ENCODE data around the gene PIGZ.

PIGZ gene

DNA sequence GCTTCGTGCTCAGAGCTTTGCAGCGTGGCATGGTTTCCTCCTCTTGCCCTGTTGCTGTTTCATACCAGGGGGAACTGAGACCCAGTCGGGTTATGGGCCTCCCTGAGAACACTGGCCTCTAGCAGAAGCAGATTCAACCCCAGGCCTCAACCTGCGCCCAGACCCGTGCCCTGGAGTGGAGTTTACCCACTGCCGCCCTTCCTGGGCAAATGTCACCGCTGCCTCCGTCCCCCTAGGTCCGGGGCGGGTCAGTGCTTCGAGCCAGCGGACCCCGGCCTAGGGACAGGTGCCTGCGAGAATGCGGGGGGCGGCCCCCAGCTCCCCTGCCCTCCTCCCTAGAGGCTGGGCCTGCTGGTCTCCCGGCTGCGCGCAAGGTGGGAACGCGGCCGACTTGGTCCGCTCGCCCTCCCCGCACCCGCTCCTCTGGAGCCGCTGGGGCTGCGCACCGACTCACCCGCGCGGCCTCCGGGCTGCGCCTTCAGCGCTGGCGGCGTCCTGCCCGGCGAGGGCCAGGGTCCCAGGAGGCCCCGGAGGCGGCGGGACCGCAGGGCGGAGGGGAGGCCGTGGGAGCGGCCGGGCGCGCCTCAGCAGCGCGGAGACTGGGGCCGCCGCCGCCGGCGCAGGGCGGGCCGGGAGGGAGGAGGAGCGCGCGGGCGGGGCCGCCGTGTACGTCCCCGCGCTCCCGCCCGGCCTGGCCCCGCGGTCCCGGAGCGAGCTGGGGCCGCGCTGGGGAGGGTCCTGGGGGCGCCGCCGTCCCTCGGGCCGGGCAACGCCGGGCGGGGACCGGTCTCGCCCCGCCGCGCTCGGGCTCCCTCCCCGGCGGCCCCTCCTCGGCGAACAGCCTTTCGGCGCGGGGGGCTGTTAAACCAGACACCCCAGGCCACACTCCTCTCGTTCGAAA, at the start of gene PIGZ:
TSS of gene PIGZ (minus strand) at position 601 of the 901 bp plus-strand sequence. CDS start 16,802 bp downstream, outside the sequence.
- no peak for DNase-seq (ENCODE audit: low spot score)

GRCh38 chr3:197017003-197017402, 48.4 kb upstream of the PIGZ start:
- DNase-seq (ENCODE audit: low spot score) = no peak

DNA sequence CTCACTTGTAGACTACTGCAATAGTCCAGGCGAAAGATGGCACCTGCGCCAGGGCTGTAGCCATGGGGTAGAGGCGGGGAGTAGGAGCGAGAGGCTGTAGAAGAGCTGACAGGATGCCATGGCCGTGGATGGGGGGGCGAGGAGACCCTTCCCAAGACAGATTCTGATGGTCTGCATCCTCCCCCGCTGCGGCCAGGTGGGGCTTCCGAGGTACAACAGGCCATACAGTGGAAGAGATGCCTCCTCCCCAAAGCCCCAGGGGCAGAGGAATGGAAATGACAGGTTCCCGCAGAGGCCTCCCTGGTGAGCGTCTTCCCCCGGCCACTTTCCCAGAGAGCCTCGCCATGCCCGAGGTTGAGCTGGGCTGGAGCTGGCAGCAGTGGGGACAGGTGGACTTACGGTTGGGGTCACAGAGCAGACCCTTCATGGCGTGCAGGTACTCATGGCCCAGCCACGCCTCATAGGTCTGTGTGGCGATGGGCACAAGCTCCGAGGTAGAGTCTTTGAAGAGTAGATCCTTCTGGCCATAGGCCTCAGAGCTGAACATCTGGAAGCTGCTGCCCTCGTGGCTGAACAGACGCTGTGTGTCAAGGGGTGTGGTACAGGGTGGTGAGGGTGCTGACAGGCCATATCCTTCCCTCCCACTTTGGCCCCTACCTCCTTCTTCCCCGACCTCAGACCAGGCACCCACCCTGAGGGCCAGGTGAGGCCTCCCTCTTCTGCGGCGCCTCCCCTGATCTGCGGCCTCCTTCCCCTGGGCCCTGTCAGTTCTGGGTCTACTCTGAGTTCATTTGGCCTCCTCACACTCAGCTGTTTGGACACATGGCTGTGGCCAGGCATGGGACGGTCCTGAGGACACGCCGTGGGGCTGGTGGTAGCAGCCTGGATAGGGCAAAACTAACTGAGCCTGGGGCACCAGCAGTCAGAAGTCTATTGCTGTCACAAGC, 47.4 kb upstream of the PIGZ start:
- no peak for DNase-seq (ENCODE audit: low spot score)

DNA sequence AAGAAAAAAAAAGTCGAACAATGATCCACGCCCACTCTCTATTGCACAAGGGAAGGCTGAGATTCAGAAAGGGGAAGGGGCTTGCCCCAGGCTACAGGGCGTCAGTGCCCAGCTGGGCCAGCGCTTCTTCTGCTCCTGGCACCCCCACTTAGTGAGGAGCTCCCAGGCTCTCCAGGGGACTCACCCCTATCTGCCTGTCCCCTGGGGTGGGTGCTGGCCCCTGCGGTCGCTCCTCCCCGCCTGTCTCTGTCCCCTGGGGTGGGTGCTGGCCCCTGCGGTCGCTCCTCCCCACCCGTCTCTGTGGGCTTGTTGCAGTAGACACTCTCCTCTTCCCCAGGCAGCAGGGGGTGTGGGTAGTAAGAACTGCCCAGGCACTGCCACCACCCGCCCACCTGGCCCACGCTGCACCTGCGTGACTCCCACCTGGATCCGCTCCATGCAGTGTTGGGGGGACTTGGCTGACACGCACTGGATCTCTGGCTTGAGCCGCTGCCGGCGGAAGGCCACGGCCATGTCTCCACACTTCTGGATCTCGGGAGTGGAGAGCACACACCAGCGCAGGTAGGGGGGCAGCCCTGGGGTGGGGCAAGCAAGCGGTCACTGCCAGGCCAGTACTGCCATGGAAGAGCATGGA, 46.4 kb upstream of the PIGZ start:
- DNase-seq (ENCODE audit: low spot score) = no peak

DNA sequence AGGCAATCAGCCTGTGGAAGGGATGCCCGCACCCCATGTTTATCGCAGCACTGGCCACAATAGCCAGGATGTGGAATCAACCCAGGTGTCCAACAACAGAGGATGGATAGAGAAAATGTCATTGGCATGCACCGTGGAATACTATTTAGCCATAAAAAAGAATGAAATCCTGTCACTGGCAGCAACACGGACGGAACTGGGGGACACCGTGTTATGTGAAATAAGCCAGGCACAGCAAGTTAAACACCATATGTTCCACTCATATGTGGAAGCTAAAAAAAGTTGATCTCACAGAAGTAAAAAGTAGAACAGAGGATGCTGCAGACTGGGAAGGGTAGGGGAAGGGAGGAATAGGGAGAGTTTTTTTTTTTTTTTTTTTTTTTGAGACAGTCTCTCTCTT, 45.4 kb upstream of the PIGZ start:
- DNase-seq (ENCODE audit: low spot score) = no peak

DNA sequence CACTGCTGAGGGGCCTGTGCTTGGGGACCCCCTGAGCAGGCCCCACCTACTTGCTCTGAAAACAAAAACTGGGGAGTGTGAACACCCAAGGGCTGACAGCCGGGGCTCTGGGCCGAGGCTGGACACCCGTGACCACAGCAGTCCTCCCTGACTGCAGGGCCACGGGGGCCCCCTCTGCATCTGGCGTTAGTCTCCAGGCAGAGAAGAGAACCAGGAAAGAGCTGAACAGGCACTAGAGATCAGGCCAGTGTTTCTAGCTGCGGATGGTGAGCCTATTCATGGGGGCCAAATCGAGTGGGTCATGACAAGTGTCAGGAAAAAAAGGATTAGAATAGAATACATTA, 43.9 kb upstream of the PIGZ start:
- DNase-seq (ENCODE audit: low spot score) = no peak

- no peak for DNase-seq (ENCODE audit: low spot score)
Measured at GRCh38 chr3:197011780-197012539, 43.3 kb upstream of the PIGZ start.

DNA sequence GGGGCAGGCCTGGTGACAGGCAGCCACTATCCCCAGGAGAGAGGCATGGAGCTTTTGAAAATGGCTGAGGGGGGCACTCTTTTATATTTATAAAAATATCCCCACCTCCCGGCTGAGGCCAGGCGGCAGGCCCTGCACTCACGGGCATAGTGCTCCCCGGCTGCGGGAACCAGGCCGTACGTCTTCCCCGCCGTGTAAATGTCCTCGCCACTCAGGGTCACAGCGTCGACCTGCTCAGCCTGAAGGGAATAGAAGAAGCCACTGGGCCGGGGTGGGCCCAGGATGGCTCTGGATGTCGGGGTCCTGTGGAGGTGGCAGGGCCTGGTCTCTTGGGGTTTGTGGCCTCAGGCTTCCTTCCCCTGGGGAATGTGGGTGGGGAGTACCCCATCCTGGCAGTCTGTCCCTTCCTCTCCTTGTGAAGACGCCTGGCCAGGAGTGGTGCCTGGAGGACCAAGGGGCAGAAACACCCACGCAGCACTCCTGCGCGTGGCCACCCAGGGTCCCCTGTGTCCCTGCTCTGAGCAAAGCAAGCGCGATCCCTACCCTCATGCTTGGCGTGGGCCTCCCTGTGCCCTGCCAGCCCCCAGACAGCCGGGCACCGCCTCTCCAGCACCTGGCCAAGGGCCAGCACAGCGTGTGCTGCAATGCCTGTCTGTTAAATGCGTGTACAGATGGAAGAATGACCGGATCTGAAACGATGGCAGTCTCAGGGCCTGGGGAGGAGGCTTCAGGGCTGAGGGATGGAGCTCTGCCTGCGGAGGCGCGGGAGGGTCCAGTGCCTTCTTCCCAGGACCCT, 42.1 kb upstream of the PIGZ start:
- DNase-seq (ENCODE audit: low spot score) = no peak

DNA sequence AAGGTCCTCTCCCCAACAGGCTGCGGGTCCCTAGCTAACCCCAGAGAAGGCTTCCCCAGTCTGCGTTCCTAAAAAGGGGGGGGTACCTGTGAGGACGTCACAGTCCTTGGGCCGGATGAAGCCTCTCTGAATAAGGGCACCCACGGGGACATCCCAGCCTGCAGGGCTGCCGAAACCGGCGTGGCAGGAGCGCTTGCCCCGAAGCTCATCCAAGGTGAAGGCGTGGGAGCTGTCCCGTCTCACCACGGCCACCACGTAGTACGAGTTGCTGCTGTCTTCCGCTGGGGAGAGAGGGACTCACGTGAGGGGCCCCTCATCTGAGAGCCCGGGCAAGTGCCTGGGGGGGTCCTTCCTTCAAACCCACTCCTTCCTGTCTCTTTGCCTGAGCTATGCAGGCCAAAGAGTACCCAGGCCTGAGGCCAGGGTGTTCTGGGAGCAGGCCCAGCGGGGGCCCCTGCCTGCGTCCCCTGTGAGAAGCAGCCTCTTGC, 40.9 kb upstream of the PIGZ start:
- no peak for DNase-seq (ENCODE audit: low spot score)

- DNase-seq (ENCODE audit: low spot score) = no peak
Measured at GRCh38 chr3:197008436-197009209, 40.0 kb upstream of the PIGZ start.

- no peak for DNase-seq (ENCODE audit: low spot score)
Measured at GRCh38 chr3:197007953-197008352, 39.3 kb upstream of the PIGZ start.

DNA sequence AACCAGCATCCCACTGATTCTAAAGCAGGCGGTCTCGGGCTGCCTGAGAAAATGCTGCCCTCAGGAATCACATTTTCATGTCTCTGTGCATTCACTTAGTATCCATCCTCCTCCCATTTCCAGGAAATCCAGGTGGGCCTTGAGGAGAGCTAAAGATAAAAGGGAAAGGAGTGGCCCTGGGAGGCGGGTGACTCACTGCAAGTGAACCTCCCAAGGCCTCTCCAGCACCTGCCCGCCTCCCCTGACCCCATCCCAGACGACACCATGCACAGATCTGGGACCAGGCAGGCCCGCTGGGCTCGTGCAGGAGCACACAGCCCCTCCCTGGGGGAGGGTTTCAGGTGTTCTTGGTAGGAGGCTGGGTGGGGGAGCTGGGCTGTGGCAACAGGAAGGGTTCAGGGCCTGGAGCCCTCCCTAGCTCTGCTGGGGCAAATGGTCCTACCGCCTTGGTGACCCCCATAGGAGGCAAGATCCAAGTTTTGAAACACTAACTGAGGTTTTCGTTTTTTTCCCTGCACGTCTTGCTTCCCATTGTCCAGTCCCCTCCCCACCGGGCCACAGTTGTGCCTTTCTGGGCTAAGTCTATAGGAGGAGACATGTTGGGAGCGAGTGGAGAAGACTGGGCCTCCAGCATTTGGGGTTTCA, 38.8 kb upstream of the PIGZ start:
- DNase-seq (ENCODE audit: low spot score) = no peak

DNA sequence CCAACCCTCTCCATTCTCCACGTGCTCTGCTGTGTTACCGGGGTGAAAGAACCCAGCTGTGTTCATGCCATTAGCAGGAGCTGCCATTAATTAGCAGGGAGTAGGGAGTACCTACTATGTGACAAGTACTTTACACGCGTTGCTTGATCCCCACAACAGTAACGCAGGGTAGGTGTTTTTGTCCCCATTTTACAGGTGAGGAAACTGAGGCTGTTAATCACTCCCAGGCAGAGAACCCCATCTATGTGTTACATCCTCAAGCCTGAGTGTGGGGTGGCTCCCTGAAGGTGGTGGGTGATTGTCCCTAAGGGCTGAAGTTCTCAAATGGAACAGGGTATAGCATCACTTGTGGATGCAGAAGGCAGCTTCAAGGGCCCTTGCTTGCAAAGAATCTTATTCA, 38.2 kb upstream of the PIGZ start:
- DNase-seq (ENCODE audit: low spot score) = no peak

DNA sequence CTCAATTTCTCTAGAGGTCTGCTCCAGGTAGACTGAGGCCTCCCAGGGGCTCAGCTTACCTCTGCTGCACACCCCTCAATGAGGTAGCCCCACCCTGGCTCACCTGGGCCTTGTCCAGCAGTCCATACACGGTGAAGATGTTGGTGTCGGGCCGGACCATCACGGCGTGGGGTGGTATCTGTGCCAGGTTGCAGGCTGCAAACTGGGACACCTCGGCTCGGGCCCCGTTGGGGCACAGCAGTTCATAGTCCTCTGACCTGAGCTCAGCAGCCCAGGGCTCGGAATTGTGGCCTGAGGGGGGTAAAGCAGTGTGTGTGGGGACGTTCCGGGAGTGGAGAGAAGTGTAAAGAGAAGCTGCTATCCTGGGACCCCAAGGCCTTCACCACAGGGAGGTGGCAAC, 37.8 kb upstream of the PIGZ start:
- DNase-seq (ENCODE audit: low spot score) = no peak

- DNase-seq (ENCODE audit: low spot score) = no peak
Measured at GRCh38 chr3:197003461-197004385, 35.1 kb upstream of the PIGZ start.

DNA sequence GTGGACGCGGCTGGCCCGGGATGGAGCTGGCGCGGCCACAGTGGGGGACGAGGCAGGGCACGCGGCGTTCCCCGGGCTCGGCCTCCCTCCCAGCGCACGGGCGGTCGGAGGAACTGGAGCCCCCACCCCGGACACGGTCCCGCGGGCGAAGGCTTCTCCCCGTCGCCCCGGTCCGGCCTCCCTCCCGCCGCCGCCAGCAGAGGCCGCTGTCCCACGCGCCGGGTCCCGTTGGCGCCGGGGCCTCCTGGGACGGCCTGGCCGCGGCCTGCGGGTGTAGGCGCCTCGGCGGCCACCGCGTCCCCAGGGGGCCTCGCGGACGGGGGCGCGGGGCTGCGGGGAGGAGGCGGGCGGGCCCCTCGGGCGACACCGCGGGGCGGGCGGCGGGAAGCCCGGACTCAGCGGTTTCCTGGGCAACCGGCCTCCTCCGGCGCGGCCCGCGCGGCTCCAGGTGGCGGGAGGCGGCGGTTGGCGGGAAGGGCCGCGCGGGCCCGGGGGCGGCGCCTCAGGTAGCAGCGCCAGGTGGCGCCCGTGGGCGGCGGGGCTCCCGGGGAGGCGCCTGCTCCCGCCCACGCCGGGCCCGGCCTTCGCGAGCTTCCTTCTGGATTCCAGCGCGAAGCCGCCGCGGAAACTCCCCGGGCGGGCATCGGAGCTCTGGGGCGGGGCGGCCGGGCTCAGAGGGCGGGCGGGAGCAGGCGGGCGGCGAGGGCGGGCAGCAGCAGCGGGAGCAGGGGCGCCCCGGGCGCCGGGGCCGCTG, 34.2 kb upstream of the PIGZ start:
- DNase-seq (ENCODE audit: low spot score) = peak; percentile 73

GRCh38 chr3:197001972-197002700, 33.5 kb upstream of the PIGZ start:
- DNase-seq (ENCODE audit: low spot score) = no peak

Measured in CD4-positive, alpha-beta T cell treated with Interleukin-6 at 100 ng/mL for 8 hours (primary cell).